AG08396 (cell line): ENCODE measurements around the gene DYSF.

ENCODE experiments used
- DNase-seq: peaks from one replicate; pipeline ENCODE4 v3.0.0; 2012; ENCODE audit warnings: low spot score, mixed read lengths

Gene DYSF

DNA sequence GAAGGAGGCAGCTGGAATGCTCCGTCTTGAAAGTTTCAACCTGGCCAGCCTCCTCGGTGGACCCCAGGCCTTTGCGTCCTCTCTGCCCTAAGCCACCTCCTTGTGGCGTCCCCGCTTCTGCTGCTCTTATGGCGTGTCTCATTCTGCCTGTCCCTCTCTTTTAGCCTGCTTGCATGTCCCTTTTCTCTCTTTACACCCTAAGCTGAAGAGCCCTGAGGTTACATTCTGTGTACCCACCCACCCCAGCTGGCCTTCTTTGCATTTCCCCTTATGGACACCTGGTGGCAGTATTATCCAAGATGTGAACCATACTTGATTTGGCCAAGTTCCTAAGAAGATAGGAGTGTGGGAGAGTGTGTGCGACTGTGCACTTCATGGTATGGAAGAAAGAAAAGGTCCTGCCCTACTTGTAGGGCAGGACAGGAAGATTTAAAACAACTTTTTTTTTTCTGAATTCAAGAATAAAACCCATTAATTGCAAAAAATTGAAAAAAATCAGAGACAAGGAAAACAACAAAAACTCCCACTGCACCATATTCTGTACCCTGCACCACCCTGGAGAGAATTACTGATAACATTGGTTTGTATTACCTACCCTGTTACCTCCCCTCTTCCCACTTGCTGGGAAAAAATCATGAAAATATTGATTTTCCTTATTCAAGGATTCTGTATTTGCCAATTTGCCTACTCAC is 77.4 kb downstream of the DYSF start:
- peak; percentile 74 for DNase-seq

DNA sequence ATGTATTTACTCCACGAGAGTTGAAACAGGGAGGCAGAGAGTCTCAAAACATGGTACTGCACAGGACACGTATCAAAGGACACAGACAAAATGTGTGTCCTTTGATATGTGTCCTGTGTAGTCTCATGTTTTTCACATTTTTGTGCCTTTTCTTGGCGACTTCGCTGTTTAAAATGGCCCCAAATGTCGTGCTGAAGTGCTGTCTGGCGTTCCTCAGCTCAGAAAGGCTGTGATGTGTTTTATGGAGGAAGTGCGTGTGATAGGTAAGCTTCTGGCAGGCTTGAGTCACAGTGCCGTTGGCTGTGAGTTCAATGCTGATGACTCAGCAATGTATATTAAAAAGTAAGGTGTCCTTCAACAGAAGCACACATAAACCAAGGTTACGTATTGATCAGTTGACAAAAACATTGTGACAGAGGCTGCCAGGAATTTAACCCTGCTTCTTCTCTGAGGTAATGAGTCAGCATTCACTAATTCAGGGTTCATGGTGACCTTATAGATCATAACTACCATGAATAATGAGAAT is 78.2 kb downstream of the DYSF start:
- DNase-seq = no peak

DNA sequence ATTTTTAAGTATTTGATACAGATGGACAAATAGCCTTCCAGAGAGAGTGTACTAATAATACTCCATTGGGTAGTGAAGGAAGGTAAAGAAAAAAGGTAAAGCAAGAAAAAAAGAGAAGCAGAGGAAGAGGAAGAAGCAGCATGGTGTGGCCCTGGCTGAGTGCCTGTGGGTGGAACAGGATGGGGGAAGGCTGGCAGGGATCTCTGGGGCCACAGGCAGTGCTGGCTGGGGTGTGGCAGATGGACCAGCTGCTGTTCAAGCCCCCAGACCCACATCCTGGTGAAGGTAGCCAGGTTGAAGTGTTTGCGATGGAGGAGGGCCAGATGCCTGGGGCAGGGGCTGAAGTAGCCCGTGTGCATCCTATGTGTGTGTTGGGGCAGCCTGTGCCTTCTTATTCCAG is 79.0 kb downstream of the DYSF start:
- DNase-seq = no peak

DNA sequence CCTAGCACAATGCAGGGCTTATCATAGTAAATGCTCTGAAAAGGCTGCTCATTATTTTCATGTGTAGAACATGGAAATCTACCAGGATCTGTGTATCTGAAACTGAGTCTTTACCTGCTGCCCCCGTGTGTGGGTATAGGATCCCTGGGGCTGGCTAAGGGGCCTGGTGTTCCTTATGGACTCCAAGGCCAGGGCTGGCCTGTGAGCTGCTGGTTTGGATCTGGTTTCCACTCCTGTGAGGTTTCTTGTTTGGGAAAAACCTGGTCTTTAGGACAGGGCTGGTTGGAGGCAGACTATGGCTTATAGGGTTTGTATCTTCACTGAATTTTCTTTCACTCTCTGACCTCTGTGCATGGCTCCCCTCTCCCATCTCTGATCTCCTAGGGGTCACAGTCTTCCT is 80.8 kb downstream of the DYSF start:
- DNase-seq = no peak

DNA sequence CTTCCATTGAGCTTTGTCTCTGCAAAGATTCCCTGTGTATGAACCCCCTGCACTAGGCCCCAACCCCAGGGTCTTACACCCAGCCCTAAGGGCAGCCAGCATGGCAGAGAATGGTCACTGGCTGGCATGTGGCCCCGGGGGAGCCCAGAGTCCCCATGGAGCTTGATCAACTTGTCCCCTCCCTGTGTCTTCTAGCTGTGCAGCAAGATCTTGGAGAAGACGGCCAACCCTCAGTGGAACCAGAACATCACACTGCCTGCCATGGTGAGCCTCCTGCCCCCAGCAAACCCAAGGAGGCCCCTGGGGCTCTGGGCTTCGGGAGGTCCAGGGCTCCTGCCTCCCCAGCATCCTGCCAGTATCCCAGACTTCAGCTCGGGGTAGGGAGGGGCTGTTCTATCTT is 81.5 kb downstream of the DYSF start:
- DNase-seq = no peak

DNA sequence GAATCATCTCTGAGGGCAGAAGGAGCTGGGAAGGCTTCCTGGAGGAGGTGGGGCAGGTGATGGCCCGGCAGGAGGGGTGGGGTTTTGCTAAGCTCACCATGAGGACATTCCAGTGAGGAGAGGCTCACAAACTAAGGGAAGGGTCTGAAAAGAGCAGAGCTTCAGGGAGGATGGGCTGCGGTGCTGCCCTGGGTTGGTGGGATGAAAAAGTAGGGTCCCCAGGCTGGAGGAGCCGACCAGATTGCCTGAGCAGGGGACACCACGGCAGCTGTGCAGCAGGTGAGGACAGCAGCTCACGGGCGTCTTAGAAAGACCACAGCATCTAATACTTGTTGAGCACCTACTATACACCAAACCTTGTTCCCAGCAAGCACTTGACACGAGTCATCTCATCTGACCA is 82.2 kb downstream of the DYSF start:
- no peak for DNase-seq

DNA sequence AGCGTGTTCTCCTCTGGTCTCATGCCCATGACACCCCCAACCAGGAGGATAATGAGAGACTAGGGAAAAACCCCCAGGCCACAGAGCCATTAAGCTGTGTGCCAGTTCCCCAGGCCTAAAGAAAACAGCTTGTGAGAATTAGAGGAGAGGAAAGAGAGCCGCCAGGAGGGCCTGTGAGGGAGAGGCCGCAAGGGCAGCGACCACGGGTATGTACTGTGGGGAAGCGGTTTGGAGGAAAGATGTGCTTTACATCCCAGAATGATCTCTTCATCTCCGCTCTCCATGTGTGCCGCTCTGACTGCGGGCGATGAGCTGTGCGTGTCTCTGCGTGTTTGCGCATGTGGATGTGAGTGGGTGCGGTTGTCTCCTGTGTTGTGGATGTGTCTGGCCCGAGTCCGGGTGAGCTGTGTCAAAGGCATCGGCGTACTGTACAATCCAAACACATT is 82.9 kb downstream of the DYSF start:
- DNase-seq = no peak

DNA sequence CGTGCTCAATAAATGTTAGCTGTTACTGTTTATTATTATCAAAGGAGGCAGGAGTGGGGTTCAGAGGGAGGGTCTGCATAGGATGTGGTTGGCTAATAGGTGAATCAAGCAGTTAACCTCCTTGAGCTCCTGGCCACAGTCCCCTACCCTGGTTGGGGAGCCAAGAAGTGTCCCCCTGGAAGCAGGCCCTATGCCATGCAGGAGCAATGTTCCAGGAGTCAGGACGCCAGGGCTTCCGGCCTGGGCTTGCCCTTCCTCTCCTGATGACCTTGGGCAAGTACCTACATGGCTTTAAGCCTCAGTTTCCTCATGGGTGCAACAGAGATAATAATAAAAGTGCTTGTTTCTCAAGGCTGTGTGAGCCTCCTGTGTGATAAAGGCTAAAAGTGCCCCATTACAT is 84.9 kb downstream of the DYSF start:
- no peak for DNase-seq

DNA sequence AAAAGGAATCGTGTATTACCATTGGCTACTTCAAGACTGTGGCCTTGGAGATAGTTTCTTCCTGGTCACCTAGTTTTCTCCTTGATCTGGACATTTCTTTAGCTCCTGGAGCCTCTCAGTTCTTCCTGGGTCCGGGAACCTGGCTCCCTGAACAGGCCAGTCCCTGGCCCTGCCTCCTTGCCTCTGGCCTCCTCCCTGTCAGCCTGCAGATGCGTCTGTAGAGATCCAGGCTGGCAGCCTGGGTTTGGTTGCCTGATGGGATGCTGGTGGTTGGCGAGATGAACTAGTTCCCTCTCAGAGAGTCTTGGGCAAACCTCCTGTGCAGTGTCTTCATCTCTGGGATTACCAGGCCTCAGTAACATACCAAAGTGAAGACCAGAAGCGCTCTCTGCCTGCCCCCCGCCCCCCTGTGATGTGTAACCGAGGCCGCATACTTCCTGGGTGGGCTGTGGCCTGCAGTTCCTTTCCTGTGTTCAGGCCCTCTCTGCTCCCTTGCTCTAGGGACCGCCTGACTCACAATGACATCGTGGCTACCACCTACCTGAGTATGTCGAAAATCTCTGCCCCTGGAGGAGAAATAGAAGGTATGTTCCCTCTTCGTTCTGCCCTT is 85.4 kb downstream of the DYSF start:
- DNase-seq = no peak

DNA sequence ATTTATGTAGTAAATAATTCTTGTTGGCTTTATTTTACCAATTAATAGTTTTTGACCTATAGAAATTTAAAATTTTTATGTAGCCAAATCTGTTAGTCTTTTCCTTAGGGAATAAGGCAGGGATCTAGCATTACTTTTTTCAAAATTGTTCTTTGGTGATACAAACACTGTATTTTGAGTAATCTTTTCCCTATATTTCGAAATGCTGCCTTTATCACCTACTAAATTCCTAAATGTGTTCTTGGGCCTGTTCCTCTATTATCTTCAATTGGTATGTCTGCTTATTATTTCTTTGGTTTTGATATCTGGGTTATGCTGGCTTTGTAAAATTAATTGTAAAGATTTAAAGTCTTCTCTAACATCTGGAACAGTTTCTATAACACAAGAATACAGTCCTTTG is 87.5 kb downstream of the DYSF start:
- DNase-seq = no peak

DNA sequence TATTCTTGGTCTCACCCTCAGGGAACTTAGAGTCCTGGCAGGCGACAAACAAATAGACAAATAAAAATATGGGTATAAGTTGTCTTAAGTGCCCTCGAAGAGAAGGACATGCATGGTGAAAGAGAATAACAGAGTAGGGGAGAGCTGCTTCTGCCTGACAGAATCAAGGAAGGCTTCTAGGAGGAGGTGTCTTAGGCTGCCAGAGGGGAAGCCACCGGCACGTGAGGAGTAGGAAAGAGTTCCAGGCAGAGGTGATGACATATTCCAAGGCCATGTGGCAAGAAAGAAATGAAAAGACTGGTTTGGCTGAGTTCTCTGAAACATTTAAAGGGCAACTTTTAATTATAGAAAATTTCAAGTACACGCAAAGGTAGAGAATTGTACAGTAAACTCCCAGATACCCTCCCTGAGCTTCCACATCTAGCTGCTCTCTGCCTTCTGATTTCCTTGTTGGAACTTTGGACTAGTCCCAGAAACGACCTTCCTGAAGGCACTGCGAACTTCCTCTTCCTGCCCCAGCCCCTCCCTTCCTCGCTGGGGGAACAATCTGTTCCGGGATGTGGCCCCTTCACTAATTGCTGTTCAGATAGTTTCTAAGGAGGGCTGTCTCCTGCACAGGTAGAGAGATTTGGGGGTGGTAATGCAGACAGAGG is 91.7 kb downstream of the DYSF start:
- no peak for DNase-seq

DNA sequence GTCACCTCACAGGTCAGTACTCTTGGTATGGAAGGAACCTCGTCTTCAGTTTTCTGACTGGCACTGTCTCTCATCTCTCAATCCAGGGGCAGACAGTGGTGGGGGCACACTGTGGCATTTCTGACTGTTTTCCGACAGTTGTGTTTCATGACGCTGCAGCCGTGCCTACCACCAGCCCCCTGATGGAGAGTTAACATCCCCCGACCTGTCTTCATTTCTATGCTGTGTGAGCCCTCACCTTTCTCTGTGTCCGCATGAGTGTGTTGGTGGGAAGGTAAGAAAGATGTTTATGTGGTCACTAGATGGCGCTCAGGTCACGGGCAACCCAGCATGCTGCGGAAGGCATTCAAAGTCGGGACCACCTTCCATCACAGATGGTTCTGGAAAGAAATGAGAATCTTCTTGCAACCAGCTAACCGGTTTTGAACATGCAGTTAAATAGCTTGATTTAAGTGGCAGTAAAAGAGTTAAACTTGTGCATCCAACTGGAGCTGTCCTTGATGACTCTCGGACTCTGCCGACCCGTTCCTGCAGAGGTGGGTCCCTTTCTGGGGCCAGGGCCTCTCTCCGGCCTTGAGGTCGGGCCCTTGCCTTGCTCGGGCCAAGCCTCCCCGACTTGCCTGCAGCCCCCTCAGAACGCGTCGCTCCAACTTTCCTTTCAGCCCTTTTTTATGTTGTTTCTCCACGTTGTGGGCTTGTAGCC is 92.4 kb downstream of the DYSF start:
- peak; percentile 79 for DNase-seq

DNA sequence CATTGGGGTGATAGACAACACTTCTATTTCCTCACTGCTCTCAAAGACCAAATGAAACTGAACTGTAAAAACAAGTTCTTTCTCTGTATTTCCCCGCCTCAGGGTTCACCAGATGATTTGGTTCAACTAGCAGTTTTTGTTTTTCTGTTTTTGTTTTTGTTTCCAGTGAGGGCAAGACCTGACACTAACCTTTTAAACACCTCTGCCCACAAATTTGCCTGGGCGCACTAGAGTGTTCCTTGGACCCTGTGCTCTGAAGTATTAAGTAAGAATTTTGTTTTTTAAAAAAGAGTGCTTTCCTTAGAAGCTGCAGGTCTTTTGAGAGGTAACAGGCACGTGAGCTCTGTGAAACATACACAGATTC is 92.9 kb downstream of the DYSF start:
- DNase-seq = no peak

DNA sequence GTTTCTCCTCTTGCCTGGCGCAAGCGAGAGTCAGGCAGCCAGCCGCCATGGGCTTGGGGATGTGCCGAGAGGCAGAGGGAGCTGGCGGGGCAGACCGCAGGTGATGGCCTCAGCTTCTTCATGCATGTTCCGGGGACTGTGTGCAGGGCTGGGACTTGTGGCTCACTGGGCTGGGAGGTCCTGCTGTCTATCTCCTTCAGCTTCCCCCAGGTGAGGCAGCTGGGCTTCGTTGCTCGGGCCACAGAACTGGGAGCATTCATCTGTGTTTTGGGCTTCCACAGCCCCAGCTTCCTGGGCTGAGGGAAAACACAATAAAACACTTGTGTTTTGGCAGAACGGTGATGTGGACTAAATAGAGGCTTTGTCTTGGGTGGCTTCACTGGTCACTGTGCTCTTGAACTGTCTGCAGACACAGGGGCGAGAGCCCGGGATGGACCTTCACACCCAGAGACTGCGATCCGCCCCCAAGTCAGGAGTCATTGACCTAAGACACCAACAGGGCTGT is 93.5 kb downstream of the DYSF start:
- no peak for DNase-seq

DNA sequence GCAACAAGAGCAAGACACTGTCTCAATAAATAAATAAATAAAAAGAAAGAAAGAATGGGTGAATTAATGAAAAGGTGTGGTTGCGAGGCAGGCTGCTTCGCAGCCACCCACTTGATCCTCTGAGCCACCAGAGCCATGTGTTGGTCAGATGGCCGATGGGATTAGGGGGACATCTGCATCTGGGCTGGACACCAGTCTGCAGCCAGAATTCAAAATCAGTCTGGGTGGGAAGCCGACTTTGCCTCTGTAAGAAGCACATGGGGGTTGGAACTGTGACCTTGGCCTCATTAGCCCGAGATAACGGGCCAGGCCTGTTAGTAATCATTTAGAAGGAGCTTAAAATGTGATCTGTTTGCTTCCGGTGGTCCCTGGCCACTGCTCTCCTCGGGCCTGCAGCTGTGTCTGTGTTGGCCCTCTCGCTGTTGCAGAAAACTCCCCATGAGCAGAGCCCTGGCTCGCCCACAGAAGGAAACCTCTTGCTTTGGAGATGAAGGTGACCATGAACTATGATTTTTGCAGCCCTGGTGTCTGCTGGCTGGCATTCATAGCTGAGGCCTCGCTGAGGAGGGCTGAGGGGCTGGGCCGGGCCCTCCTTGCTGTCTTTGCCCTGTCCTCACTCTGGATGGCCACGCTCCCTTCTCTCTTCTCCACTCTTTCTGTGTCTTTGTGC is 94.4 kb downstream of the DYSF start:
- no peak for DNase-seq

DNA sequence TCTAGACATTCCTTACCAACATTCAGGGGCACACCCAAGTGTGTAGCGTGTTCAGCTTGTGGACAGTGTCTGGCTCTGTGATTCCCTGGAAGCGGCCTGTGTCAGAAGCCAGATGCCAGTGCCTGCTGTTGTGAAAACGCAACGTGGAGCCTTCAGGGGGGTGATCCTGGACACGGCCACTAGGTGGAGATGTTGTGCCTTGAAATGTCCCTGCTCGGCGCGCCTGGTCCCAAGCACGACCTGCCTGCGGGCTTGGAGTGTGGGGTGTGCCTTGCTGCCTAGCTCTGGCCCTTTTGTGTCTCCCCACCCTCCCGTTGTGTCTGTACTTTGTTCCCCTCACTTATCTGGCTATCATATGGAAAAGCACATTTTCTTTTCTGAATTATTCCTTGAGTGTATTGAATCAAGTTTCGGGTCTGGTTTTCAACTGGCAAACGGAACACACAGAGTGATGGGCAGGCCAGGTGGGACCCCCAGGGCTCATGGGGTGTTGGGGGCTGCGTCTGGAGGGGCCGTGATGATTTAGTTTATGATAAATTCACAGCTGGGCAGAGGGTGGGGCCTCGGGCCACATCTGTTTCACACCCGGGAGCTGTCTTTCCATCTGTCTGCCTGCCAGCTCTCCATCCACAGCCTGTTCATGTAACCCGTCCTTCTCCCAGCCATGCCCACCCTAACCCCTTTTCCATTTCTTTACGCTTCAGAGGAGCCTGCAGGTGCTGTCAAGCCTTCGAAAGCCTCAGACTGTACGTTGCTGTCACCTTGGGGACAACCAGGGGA is 95.5 kb downstream of the DYSF start:
- peak; percentile 88 for DNase-seq

DNA sequence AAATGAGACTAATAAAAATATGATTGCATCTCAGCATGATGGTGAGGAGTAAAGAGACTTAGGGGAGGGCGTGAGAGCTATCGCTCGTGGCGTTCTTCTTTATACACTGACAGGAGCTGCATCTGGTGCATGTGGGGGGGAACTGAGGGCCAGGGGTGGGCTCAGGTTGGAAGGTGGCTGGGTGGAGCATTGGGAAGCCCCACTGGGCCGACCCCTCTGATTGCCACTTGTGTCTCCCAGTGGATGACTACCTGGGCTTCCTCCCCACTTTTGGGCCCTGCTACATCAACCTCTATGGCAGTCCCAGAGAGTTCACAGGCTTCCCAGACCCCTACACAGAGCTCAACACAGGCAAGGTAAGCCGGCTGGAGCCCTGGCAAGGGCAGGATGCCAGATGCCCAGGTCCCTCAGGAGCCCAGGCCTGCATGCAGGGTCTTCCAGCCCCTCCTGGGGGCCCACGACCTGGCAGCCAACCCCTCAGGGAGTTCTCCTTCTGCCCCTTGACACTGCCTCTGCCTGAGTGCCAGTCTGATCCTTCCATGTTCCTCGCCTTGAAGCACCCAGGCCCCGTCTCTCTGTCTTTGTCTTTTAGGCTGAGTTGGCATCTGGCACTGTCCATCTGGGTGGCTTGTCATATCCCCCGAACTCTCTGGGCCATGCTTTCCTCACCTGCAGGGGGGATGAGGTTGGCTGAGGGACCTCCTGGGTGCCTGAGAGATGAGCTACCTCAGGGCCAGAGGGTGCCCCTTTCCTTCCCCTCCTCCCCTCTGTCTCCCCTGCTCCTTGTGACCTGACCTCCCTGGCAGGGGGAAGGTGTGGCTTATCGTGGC is 97.7 kb downstream of the DYSF start:
- DNase-seq = no peak

DNA sequence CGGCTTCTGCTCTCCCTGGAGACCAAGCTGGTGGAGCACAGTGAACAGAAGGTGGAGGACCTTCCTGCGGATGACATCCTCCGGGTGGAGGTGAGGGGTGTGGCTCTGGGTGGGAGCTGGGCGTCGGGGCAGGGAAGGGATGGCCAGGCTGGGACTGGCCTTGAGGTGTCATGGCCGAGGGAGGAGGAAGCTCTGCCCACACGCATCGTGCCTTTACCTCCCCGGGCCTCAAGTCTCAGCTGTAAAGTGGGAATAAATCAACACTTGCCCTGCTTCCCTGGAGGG is 98.2 kb downstream of the DYSF start:
- no peak for DNase-seq

DNA sequence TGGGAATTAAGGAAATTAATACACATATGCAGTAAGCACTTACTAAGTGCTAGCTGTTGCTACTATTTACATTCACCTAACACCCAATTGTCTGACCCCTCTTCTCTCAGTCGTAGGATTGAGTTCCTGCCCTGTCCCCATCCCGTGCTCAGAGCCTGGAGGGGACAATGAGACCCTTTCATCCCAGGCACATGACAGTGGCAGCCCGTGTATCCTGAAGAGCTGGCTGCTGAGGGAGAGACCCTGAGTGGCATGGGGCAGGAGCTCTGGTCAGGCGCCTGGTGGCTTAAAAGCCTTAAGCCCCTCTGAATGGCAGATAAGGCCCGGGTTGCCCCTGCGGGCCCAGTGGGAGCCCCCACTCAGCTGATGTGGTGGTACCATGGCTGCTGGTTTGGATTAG is 99.0 kb downstream of the DYSF start:
- DNase-seq = no peak

DNA sequence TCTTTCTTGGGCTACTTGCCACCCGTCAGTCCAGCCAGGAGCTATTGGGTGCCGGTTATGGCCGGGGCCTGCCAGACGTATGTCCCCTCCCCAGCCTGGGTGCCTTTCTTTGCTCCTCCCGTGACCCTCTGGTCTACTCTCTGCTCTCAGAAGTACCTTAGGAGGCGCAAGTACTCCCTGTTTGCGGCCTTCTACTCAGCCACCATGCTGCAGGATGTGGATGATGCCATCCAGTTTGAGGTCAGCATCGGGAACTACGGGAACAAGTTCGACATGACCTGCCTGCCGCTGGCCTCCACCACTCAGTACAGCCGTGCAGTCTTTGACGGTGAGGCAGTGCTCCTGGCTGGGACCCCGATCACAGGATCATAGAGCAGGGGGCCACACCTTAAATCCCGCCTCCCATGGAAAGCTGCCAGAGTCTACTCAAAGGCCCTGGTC is 99.5 kb downstream of the DYSF start:
- DNase-seq = no peak
